ENCODE results near the gene MACROD2. TPM values are rescaled to one million over a fixed set of nuclear protein-coding genes. Genes with fewer than 3 reads are reported as not detected.

Gene MACROD2
- total RNA-seq, 1 donor from 2014 or later, result 78.2 TPM

- H3K4me1 ChIP-seq, result no peaks in the 10 kb centered on the region
- no peak overlapping the region for H3K27ac ChIP-seq
- no peak overlapping the region for H3K4me3 ChIP-seq
- no peak for DNase-seq
- no peak for ATAC-seq
- H3K36me3 ChIP-seq, result no peaks in the 10 kb centered on the region
- H3K27me3 ChIP-seq, result no peaks in the 10 kb centered on the region
- no peak for TF ChIP-seq CTCF (IDR thresholded peaks at IDR 0.05)
- no peaks in the 10 kb centered on the region for H3K9me3 ChIP-seq
- intact Hi-C loops (cut with DNase I), result no loop called here
These were observed 692.0 kb downstream of the MACROD2 start for GRCh38 chr20:14687313-14687712.

- DNase-seq (no peak), ATAC-seq (no peak)
- no peak for TF ChIP-seq CTCF (IDR thresholded peaks at IDR 0.05)
- Histone ChIP-seq H3K4me3 (no peak overlapping the region), H3K27ac (no peak overlapping the region), H3K4me1 (no peaks in the 10 kb centered on the region), H3K27me3 (no peaks in the 10 kb centered on the region), H3K36me3 (no peaks in the 10 kb centered on the region), H3K9me3 (no peaks in the 10 kb centered on the region)
- intact Hi-C loops (cut with DNase I), result no loop called here
These were observed 692.7 kb downstream of the MACROD2 start for GRCh38 chr20:14688005-14688404.

- no peak for DNase-seq
- ATAC-seq, result peak; percentile 21
- H3K4me3 ChIP-seq, result no peak overlapping the region
- H3K4me1 ChIP-seq, result no peaks in the 10 kb centered on the region
- no peaks in the 10 kb centered on the region for H3K27me3 ChIP-seq
- no peaks in the 10 kb centered on the region for H3K9me3 ChIP-seq
- no peak for TF ChIP-seq CTCF (IDR thresholded peaks at IDR 0.05)
- no peak overlapping the region for H3K27ac ChIP-seq
- H3K36me3 ChIP-seq, result no peaks in the 10 kb centered on the region
- intact Hi-C loops (cut with DNase I), result no loop called here
These were observed 696.7 kb downstream of the MACROD2 start for GRCh38 chr20:14691994-14692393.

- TF ChIP-seq CTCF (IDR thresholded peaks at IDR 0.05), result no peak
- no peak for DNase-seq
- H3K4me1 ChIP-seq, result no peaks in the 10 kb centered on the region
- no peaks in the 10 kb centered on the region for H3K36me3 ChIP-seq
- no peak overlapping the region for H3K27ac ChIP-seq
- H3K27me3 ChIP-seq, result no peaks in the 10 kb centered on the region
- no peak overlapping the region for H3K4me3 ChIP-seq
- ATAC-seq, result no peak
- no peaks in the 10 kb centered on the region for H3K9me3 ChIP-seq
- intact Hi-C loops (cut with DNase I), result no loop called here
These were observed 701.2 kb downstream of the MACROD2 start for GRCh38 chr20:14696478-14696877.

- no peak for TF ChIP-seq CTCF (IDR thresholded peaks at IDR 0.05)
- no peak for DNase-seq
- H3K27ac ChIP-seq, result no peak overlapping the region
- H3K4me3 ChIP-seq, result no peak overlapping the region
- H3K36me3 ChIP-seq, result no peaks in the 10 kb centered on the region
- intact Hi-C loops (cut with DNase I), result no loop called here
- no peaks in the 10 kb centered on the region for H3K27me3 ChIP-seq
- no peak for ATAC-seq
- H3K4me1 ChIP-seq, result no peaks in the 10 kb centered on the region
- no peaks in the 10 kb centered on the region for H3K9me3 ChIP-seq
These were observed 701.6 kb downstream of the MACROD2 start for GRCh38 chr20:14696937-14697336.

GRCh38 chr20:14698125-14698524 is 702.8 kb downstream of the MACROD2 start:
- Histone ChIP-seq H3K27ac (no peak overlapping the region), H3K4me3 (no peak overlapping the region), H3K27me3 (no peaks in the 10 kb centered on the region), H3K36me3 (no peaks in the 10 kb centered on the region), H3K4me1 (no peaks in the 10 kb centered on the region), H3K9me3 (no peaks in the 10 kb centered on the region)
- intact Hi-C loops (cut with DNase I), result no loop called here
- no peak for TF ChIP-seq CTCF (IDR thresholded peaks at IDR 0.05)
- DNase-seq (no peak), ATAC-seq (no peak)

Data from upper lobe of right lung (tissue), 1 donor.